Left colon (tissue), 2 donors: ENCODE data around the gene KLF13. TPM values are rescaled to one million over a fixed set of nuclear protein-coding genes. Genes with fewer than 3 reads are reported as not detected.

ENCODE experiments used
- ATAC-seq: fragments of 200-7000 bp; cut with Tn5 transposase; one replicate; pipeline ENCODE4 v1.9.1; 2020; ENCODE audit warnings: mild to moderate bottlenecking, moderate library complexity
- DNase-seq, 2 donors: peaks; one replicate each; pipeline ENCODE4 v3.0.0-alpha.2; 2020
- intact Hi-C, 2 donors: fragments of 100-400 bp; cut with DNase I in 1 of 2; cut with micrococcal nuclease in 1 of 2; formaldehyde crosslinking; loops; one replicate each; pipeline versions ENCODE4 v1.11.2 to v1.14.0; 2022; cut with DNase I, micrococcal nuclease
- total RNA-seq, 2 donors: library from RNA; stranded (reverse); fragmentation: NEBNext Ultra II Directional; extraction: Animal tissue kit (Norgen Biotek cat#: 25700); gene quantifications; one replicate each; pipeline ENCODE4 v1.2.1, GENCODE V29; 2021
- donor health status: DM: no; HTN: no; CAD: no.
- donor health status: DM: yes; HTN: yes; CAD: no.

Gene KLF13
- total RNA-seq, 2 donors from 2014 or later, result 36.8 to 103 TPM

GRCh38 chr15:31297575-31298456 is 28.8 kb upstream of the KLF13 start:
- DNase-seq (peak; percentile 77 to 83), ATAC-seq (peak; percentile 66)
- intact Hi-C loops, result no loop called here

- ATAC-seq, result no peak
- DNase-seq, result no peak
Observed at GRCh38 chr15:31298707-31299172, 27.9 kb upstream of the KLF13 start.

GRCh38 chr15:31300208-31300661 is 26.4 kb upstream of the KLF13 start:
- ATAC-seq (no peak), DNase-seq (no peak)
- intact Hi-C loops, result no loop called here

More at GRCh38 chr15:31298707-31299172, 27.9 kb upstream of the KLF13 start:
- intact Hi-C loops, result no loop called here

GRCh38 chr15:31300981-31301672 is 25.5 kb upstream of the KLF13 start:
- no peak for DNase-seq
- intact Hi-C loops, result no loop called here
- ATAC-seq, result no peak

- DNase-seq, result no peak
- ATAC-seq, result no peak
- intact Hi-C loops, result no loop called here
Observed at GRCh38 chr15:31301673-31301990, 25.0 kb upstream of the KLF13 start.

GRCh38 chr15:31302029-31302657 is 24.5 kb upstream of the KLF13 start:
- DNase-seq (no peak), ATAC-seq (no peak)
- intact Hi-C loops, result no loop called here

- intact Hi-C loops, result no loop called here
- ATAC-seq (peak; percentile 73), DNase-seq (peak in 1 of 2 donors; percentile 54)
Observed at GRCh38 chr15:31302778-31303725, 23.6 kb upstream of the KLF13 start.

GRCh38 chr15:31303726-31304648 is 22.6 kb upstream of the KLF13 start:
- ATAC-seq (peak; percentile 44), DNase-seq (no peak)
- intact Hi-C loops, result no loop called here

GRCh38 chr15:31304751-31305365 is 21.8 kb upstream of the KLF13 start:
- no peak for ATAC-seq
- DNase-seq, result no peak
- intact Hi-C loops, result no loop called here

- DNase-seq (no peak), ATAC-seq (no peak)
- intact Hi-C loops, result no loop called here
Observed at GRCh38 chr15:31305375-31305774, 21.3 kb upstream of the KLF13 start.

- ATAC-seq (no peak), DNase-seq (no peak)
- intact Hi-C loops, result no loop called here
Observed at GRCh38 chr15:31305796-31306425, 20.7 kb upstream of the KLF13 start.

GRCh38 chr15:31306426-31307269 is 20.0 kb upstream of the KLF13 start:
- ATAC-seq, result no peak
- intact Hi-C loops, result no loop called here
- no peak for DNase-seq

- intact Hi-C loops, result no loop called here
- DNase-seq, result no peak
- no peak for ATAC-seq
Observed at GRCh38 chr15:31307270-31308184, 19.1 kb upstream of the KLF13 start.

- peak; percentile 13 for ATAC-seq
- intact Hi-C loops, result no loop called here
- DNase-seq, result no peak
Observed at GRCh38 chr15:31308185-31308639, 18.4 kb upstream of the KLF13 start.
